Right hindlimb (tissue), 1 donor: ENCODE data around the gene RAPGEF5.

Experiments used
- DNase-seq: peaks from one replicate; pipeline ENCODE4 v3.0.0-alpha.2; 2018

RAPGEF5 gene

DNA sequence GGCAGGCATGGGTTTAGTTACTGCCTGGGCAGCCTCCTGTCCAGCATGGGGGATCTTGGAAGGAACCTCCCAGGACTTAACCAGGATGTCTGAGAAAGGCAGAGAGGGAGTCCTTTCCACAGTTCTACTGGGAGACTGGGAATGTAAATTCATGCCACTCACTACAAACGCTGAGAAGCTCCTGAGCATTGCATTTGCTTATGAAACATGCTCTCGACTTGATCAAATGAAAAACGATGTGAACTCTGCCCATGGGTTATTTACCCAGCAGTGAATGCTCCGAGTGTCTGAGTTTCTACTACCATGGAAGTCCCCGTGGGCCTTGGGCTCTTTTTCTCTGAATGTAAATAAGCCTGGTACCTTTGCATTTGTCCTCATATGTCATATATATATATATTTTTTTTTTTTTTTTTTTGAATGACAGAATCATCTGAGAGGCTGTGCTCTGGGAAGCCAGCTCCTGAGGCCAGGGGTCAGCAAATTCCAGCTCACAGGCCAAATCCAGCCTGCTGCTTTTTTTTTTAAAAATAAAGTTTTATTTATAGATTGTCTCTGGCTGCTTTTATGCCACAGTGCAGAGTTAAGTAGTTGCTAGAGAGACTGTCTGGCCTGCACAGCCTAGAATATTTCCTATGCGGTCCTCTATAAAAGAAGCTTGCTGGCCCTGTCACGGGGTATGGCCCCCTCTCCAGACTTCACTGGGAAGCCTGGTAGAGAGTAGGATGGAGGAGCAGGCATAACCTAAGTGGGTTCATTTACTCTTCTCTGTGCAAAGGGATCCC lies 21.4 kb upstream of the RAPGEF5 start:
- DNase-seq, result no peak

- no peak for DNase-seq
Observed at GRCh38 chr7:22377703-22378102, 20.7 kb upstream of the RAPGEF5 start.

GRCh38 chr7:22375359-22376048 lies 18.6 kb upstream of the RAPGEF5 start:
- no peak for DNase-seq

DNA sequence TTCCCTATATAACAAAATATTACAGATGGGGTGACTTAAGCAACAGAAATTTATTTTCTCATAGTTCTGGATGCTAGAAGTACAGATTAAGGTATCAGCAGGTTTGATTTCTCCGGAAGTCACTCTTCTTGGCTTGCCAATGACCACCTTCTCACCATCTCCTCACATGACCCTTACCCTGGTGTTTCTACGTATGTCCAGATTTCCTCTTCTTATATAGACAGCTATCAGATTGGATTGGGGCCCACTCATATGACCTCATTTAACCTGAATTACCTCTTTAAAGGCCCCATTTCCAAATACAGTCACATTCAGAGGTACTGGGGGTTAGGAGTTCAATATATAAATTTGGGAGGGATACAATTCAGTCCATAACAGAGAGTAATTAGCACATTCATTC lies 17.0 kb upstream of the RAPGEF5 start:
- DNase-seq, result no peak

DNA sequence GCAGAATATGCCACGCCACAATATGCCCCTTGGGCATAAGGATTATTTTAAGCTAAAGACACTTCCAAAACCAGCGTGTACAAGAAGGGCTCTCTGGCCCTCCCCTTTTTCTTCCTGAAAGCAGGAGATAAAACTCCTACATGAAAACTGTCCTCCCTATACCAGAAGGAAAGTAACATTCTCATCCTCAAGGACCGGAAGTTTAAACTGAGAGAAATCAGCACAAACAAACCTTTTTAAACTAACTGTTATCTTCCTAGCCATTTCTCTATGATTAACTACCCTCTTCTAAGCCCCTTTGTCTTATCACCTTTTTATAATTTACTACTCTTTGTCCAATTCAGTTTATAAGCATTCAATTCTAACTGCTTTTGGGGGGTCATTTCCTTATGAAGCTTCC lies 16.4 kb upstream of the RAPGEF5 start:
- DNase-seq, result no peak

DNA sequence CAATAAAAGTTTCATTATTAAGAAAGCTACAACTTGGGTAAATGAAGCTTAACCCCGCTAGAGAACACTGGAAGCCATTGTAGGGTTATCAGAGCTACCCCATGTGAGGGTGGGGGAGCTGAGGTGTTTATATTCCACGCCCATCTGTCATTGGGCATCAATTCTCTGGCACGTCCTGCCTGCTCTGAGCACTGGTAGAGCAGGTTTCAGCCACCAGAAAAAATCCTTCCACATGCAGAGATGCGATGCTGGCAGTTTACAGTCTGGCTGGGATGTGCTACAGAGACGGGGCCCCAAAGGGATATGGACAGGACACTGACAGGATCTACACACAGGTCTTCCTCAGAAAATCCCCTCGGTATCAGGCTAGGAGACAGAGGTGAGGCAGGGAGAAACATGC lies 15.9 kb upstream of the RAPGEF5 start:
- DNase-seq, result no peak

- DNase-seq, result no peak
Observed at GRCh38 chr7:22371878-22372277, 14.9 kb upstream of the RAPGEF5 start.

- DNase-seq, result no peak
Observed at GRCh38 chr7:22364900-22365299, 7.9 kb upstream of the RAPGEF5 start.

- DNase-seq, result no peak
Observed at GRCh38 chr7:22363756-22364422, 6.9 kb upstream of the RAPGEF5 start.

- DNase-seq, result no peak
Observed at GRCh38 chr7:22361795-22362194, 4.8 kb upstream of the RAPGEF5 start.

DNA sequence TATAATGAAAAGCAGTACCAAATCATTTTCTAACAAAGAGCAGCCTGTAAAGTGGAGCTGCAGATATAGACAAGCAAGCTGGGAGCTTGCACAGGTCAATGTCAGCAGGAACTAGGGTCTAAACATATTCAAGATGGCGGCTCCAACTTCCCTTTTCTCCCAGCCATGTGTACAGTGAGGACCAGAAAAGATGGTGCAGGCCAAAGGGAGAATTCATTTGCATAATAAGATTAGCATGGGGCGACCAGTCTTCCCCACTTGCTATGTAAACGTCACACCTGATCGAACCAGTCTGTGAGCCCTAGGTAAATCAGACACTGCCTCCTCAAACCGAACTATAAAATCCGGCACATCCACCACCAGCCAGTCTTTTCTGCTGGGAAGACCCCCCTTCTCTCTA lies 4.4 kb upstream of the RAPGEF5 start:
- DNase-seq, result no peak

DNA sequence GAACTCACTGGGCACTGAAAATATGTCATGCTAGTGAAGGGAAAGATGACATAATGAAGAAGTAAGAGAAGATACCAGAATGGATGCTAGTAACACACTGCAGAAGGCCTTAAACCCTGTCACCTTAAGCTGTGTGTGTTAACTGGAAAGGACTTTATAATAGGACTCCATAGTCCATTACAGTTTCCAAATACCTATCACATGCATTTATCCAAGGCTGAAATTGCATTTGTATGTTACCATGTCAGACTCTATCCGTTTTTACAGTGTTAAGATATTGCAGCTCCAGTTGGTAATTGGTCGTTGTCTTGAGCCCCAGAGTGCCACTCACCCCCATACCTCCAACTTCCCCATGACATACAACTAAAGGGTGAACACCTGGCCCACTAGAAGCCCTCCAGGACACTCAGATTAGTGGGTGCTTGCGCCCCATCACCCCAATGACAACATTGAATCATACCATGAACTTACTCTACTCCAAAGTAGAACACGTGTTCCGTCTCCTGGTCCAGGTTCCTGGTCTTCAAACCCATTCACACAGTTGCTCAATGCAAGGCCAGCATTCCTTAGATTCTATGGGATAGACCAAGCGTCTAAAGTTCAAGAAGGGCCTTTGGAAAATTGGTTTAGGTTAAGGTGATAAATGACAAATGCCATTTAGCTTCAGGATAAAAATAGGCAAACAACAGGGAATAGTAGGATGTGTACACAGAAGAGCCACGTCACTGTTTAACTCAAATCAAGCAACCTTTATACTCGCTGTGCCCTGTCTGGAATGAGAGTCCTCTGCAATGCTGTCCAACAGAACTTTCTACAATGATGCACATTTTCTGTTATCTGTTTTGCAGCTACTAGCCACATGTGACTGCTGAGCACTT lies 2.1 kb upstream of the RAPGEF5 start:
- no peak for DNase-seq

DNA sequence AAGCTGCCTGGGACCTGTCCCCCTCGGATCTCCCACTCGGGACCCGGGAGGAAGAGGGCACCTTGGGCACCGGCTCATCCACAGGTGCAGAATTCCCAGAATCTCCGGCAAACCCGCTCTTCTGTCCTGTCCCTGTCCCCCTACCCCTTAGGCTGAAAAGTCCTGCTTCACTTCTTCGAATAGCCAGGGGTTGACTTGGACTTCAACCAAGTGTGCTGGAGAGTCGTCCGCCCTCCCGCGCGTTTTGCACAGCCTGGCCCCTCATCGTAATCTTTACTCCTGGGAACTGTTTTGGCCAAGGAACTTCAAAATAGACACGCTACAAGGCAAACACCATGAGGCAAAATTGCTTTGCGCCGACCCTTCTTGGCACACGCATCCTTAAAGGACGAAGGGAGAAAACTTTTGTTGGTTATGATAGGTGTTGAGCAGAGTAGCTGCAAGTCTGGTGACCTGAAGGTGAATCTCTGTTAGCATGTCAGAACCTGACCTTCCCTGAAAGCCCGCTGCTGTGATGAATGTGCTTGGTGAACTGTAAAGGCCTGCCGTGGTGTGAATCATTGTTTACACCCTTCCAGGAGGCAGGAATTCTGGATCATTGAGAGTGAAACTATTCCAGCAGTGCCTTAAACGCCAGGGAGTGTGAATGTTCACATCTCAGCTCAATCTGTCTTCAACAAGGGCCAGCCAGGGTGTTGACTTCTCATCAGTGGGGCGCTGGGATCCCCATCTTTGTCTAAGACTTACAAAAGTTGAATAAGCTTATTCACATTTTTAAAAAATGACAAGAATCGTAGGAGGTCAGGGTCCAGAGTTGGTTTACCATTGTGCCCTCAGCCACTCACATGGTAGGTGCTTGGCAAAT lies 589 bp upstream of the RAPGEF5 start:
- no peak for DNase-seq

- no peak for DNase-seq
Observed at GRCh38 chr7:22356010-22356691, 803 bp downstream of the RAPGEF5 start.

- DNase-seq, result no peak
Observed at GRCh38 chr7:22355620-22356009, 1.3 kb downstream of the RAPGEF5 start.

DNA sequence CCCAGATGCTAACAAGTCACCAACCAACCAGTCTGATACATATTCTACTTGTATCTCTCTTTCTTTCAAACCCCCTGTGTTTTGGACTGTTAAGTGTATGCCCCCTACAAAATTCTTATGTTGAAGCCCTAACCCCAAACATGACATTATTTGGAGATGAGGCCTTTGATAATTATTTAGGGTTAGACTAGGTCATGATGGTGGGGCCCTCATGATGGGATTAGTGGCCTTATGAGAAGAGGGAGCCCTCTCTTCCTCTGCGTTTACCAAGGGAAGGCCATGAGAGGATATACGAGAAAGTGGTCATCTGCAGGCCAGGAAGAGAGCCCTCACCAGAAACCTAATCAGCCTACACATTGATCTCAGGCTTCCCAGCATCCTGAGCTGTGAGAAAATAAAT lies 2.5 kb downstream of the RAPGEF5 start:
- no peak for DNase-seq

DNA sequence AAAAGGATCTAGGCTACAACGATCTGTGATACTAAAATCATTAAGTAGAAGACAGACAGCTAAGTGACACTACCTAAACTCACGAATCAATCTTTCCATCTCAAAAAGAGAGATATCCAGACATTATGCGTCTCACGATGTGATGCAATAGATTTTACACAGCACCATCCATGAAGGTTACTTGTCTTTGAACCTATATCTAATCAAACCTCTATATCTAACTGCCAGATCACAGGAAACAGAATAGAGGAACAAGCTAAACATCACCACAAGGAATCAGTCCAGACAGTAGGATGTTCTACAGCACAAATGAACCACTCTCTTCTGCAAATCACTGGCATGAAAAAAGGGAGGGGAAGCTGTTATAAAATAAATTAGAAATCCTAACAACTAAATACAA lies 4.1 kb downstream of the RAPGEF5 start:
- no peak for DNase-seq

GRCh38 chr7:22351878-22352277 lies 5.1 kb downstream of the RAPGEF5 start:
- DNase-seq, result no peak

DNA sequence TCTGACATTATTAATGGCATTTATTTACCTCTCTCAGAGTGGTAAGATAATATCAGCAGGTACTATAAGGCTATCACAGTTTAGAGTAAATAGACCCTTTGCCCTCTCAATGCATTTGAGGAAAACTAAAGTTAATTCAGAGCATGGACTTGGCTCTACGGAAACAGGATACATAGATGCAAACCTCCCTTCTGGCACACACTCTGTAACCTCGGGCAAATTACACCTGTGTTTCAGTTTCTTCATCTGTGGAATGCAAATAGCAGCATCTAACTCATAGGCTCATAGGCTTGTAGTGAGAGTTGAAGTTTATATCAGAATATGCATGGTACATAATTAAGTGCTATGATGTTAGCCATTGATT lies 5.6 kb downstream of the RAPGEF5 start:
- DNase-seq, result no peak

DNA sequence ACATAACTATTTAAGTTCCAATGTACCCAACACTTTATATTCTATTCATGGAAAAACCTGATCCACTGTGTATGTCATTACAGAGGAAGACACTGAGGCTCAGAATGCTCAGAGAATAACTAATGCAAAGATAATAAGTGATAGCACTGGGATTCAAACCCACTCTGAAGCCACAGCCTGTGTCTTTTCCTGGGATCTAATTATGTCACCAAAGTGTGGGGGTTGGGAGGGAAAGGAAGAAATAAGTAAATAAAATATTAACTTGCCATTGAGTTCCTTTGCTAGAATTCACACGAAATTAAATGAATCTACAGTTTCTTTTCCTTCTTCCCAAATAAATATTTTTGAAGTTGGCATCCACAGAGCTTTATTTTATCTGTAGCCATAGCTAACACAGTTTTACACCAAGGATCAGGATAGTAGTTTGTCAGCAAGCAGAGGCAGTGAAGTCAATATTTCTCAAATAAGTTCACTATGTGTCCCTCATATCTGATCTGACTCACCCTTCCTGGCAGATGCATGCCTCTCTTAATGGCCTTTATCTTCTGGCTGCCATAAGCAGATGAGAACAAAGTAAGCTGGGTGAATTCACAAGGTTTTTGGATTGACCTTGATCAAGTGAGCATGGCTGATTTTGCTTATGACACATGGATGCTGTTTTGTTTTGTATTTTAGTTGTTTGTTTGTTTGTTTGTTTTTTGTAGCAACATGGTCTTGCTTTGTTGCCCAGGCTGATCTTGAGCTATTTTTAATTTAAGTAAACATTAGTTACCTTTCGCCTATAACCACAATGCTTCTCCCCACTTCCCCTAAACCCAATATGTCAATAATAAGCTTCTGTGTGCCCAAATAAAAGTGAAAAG lies 6.3 kb downstream of the RAPGEF5 start:
- DNase-seq, result no peak

DNA sequence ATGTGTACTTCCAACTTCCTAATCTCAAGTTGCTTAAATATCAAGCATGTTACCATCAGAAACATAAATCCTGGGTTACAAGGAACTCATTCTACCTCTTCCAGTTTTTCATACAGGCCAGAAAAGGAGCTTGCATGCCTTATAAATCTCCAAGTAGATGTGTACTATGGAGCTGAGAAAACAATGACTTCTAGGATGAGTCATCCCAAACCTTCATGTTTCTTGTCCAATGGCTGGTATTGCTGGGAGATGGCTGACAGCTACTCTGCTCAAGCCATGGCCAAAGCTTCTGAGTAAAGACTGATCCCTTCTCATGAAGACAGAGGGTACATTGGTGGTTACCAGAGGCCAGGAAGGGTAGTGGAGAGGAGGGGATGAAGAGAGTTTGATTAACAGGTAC lies 8.6 kb downstream of the RAPGEF5 start:
- DNase-seq, result no peak
